IPS-11a (cell line): Measurements from ENCODE around the gene FAM83C.

Source experiments
- H3K4me3 ChIP-seq: one replicate; pipeline ENCODE4 v1.5.1; 2013; ENCODE audit warnings: low read depth, low read length, control low read depth

Gene FAM83C

GRCh38 chr20:35291654-35292503 lies at the start of gene FAM83C:
Gene FAM83C (minus strand): TSS chr20:35292425. CDS start chr20:35292304, 121 bp downstream.
- H3K4me3 ChIP-seq = no peak within 1 kb of the TSS

- H3K4me3 ChIP-seq = no peak overlapping the region
Measured at GRCh38 chr20:35341366-35342028, 49.3 kb upstream of the FAM83C start.

GRCh38 chr20:35340436-35340835 lies 48.2 kb upstream of the FAM83C start:
- H3K4me3 ChIP-seq = no peak overlapping the region

GRCh38 chr20:35339636-35340035 lies 47.4 kb upstream of the FAM83C start:
- no peak overlapping the region for H3K4me3 ChIP-seq

- no peak overlapping the region for H3K4me3 ChIP-seq
Measured at GRCh38 chr20:35339007-35339406, 46.8 kb upstream of the FAM83C start.

GRCh38 chr20:35334311-35335101 lies 42.3 kb upstream of the FAM83C start:
- H3K4me3 ChIP-seq = no peak overlapping the region

- no peak overlapping the region for H3K4me3 ChIP-seq
Measured at GRCh38 chr20:35333606-35334005, 41.4 kb upstream of the FAM83C start.

- no peak overlapping the region for H3K4me3 ChIP-seq
Measured at GRCh38 chr20:35332540-35333200, 40.4 kb upstream of the FAM83C start.

GRCh38 chr20:35329435-35330139 lies 37.4 kb upstream of the FAM83C start:
- no peak overlapping the region for H3K4me3 ChIP-seq

GRCh38 chr20:35328689-35329088 lies 36.5 kb upstream of the FAM83C start:
- H3K4me3 ChIP-seq = no peak overlapping the region

GRCh38 chr20:35328095-35328685 lies 36.0 kb upstream of the FAM83C start:
- no peak overlapping the region for H3K4me3 ChIP-seq

GRCh38 chr20:35327074-35327976 lies 35.1 kb upstream of the FAM83C start:
- no peak overlapping the region for H3K4me3 ChIP-seq

GRCh38 chr20:35326740-35327073 lies 34.5 kb upstream of the FAM83C start:
- H3K4me3 ChIP-seq = no peak overlapping the region

- no peak overlapping the region for H3K4me3 ChIP-seq
Measured at GRCh38 chr20:35326021-35326739, 34.0 kb upstream of the FAM83C start.

- H3K4me3 ChIP-seq = no peak overlapping the region
Measured at GRCh38 chr20:35325401-35325800, 33.2 kb upstream of the FAM83C start.

- no peak overlapping the region for H3K4me3 ChIP-seq
Measured at GRCh38 chr20:35320396-35321126, 28.3 kb upstream of the FAM83C start.

GRCh38 chr20:35319871-35320197 lies 27.6 kb upstream of the FAM83C start:
- no peak overlapping the region for H3K4me3 ChIP-seq
